Mesothelial cell of epicardium (in vitro differentiated cells): ENCODE measurements around the gene FBXO44. TPM values are rescaled to one million over a fixed set of nuclear protein-coding genes. Genes with fewer than 3 reads are reported as not detected.

Experiments used
- DNase-seq, 2 experiments: peaks; one replicate each; pipeline ENCODE4 v3.0.0; 2021; ENCODE audit warnings: low spot score in 2 of 2; ENCODE audit not compliant: unreplicated experiment in 2 of 2
- H3K27ac Mint-ChIP-seq: 2 replicates; pipeline ENCODE4 v1.8.0; 2021; ENCODE audit warnings: mixed read lengths
- H3K27me3 Mint-ChIP-seq: 2 replicates; pipeline ENCODE4 v1.8.0; 2021; ENCODE audit warnings: low read depth, mixed read lengths
- H3K36me3 Mint-ChIP-seq: 2 replicates; pipeline ENCODE4 v1.8.0; 2021; ENCODE audit warnings: mixed read lengths
- H3K4me1 Mint-ChIP-seq: 2 replicates; pipeline ENCODE4 v1.8.0; 2021; ENCODE audit warnings: mixed read lengths
- H3K4me3 Mint-ChIP-seq: 2 replicates; pipeline ENCODE4 v1.8.0; 2021; ENCODE audit warnings: mild to moderate bottlenecking, moderate library complexity, mixed read lengths
- H3K9me3 Mint-ChIP-seq: 2 replicates; pipeline ENCODE4 v1.8.0; 2021; ENCODE audit warnings: mixed read lengths
- CTCF ChIP-seq: fragments of 200-600 bp; sonication (generic); IDR thresholded peaks from one replicate; pipeline ENCODE4 v1.5.0; 2021; ENCODE audit warnings: antibody characterized with exemption; ENCODE audit not compliant: unreplicated experiment
- total RNA-seq: library from RNA; stranded (reverse); gene quantifications from 3 replicates; pipeline ENCODE4 v1.2.1, GENCODE V29; 2021

Gene FBXO44
- total RNA-seq, 1 donor from 2014 or later, result 39.4 TPM

- no peaks in the 10 kb centered on the region for H3K9me3 Mint-ChIP-seq
- no peaks in the 10 kb centered on the region for H3K36me3 Mint-ChIP-seq
- TF ChIP-seq CTCF, result no peak
- H3K27ac Mint-ChIP-seq, result no peak overlapping the region
- no peaks in the 10 kb centered on the region for H3K4me1 Mint-ChIP-seq
- no peak overlapping the region for H3K4me3 Mint-ChIP-seq
- no peak for DNase-seq
- H3K27me3 Mint-ChIP-seq, result peaks cover 51% of the 10 kb centered on the region
Measured at GRCh38 chr1:11629184-11630016, 25.3 kb upstream of the FBXO44 start.

GRCh38 chr1:11634365-11635192 is 20.1 kb upstream of the FBXO44 start:
- Mint-ChIP-seq H3K27me3 (peaks cover 41% of the 10 kb centered on the region), H3K4me3 (no peak overlapping the region), H3K27ac (no peak overlapping the region), H3K9me3 (no peaks in the 10 kb centered on the region), H3K36me3 (no peaks in the 10 kb centered on the region), H3K4me1 (no peaks in the 10 kb centered on the region)
- no peak for TF ChIP-seq CTCF
- no peak for DNase-seq

- no peaks in the 10 kb centered on the region for H3K4me1 Mint-ChIP-seq
- H3K9me3 Mint-ChIP-seq, result no peaks in the 10 kb centered on the region
- no peak overlapping the region for H3K27ac Mint-ChIP-seq
- TF ChIP-seq CTCF, result no peak
- no peak overlapping the region for H3K4me3 Mint-ChIP-seq
- peaks cover 31% of the 10 kb centered on the region for H3K27me3 Mint-ChIP-seq
- no peaks in the 10 kb centered on the region for H3K36me3 Mint-ChIP-seq
- DNase-seq, result no peak
Measured at GRCh38 chr1:11638121-11638520, 16.6 kb upstream of the FBXO44 start.

- Mint-ChIP-seq H3K4me1 (no peaks in the 10 kb centered on the region), H3K27ac (no peak overlapping the region), H3K36me3 (no peaks in the 10 kb centered on the region), H3K4me3 (no peak overlapping the region), H3K9me3 (no peaks in the 10 kb centered on the region), H3K27me3 (peaks cover 26% of the 10 kb centered on the region)
- DNase-seq, result no peak
- no peak for TF ChIP-seq CTCF
Measured at GRCh38 chr1:11639372-11639771, 15.3 kb upstream of the FBXO44 start.

GRCh38 chr1:11640101-11640500 is 14.6 kb upstream of the FBXO44 start:
- Mint-ChIP-seq H3K36me3 (no peaks in the 10 kb centered on the region), H3K27me3 (peaks cover 23% of the 10 kb centered on the region), H3K27ac (no peak overlapping the region), H3K4me1 (no peaks in the 10 kb centered on the region), H3K9me3 (no peaks in the 10 kb centered on the region), H3K4me3 (no peak overlapping the region)
- DNase-seq, result no peak
- TF ChIP-seq CTCF, result no peak
